Activated naive CD4-positive, alpha-beta T cell treated with anti-CD3 and anti-CD28 coated beads, Interleukin-2, amount 10 ng/mL, durations not matched to agents 7 days and 5 days (primary cell): ENCODE data around the gene ECM1.

Experiments used
- CTCF ChIA-PET: fragments of 350-600 bp; sonication (Branson Sonifier 250); formaldehyde crosslinking; loops from one replicate; lab custom pipeline; 2021; ENCODE audit warnings: antibody characterized with exemption; lab: Charles Lee
- DNase-seq: peaks from one replicate; pipeline ENCODE4 v3.0.0-alpha.2; 2020
- H3K27ac Mint-ChIP-seq: one replicate; pipeline ENCODE4 v1.8.0; 2021; ENCODE audit warnings: mild to moderate bottlenecking, moderate library complexity, mixed read lengths
- H3K27me3 Mint-ChIP-seq: one replicate; pipeline ENCODE4 v1.8.0; 2021; ENCODE audit warnings: mild to moderate bottlenecking, mixed read lengths
- H3K36me3 Mint-ChIP-seq: one replicate; pipeline ENCODE4 v1.8.0; 2021; ENCODE audit warnings: mixed read lengths
- H3K4me1 Mint-ChIP-seq: one replicate; pipeline ENCODE4 v1.8.0; 2021; ENCODE audit warnings: mixed read lengths
- H3K4me3 Mint-ChIP-seq: one replicate; pipeline ENCODE4 v1.8.0; 2021; ENCODE audit warnings: mild to moderate bottlenecking, moderate library complexity, mixed read lengths
- H3K9me3 Mint-ChIP-seq: one replicate; pipeline ENCODE4 v1.8.0; 2021; ENCODE audit warnings: mixed read lengths

ECM1 gene

GRCh38 chr1:150537732-150538684, 30.1 kb downstream of the ECM1 start:
- CTCF ChIA-PET, result interaction anchor here (0.9 kb wide), 1 partner anchor 22 kb away, joined by 3 read pairs; the partner anchor contains the start of gene FALEC
- no peaks in the 10 kb centered on the region for H3K36me3 Mint-ChIP-seq

GRCh38 chr1:150543500-150544143, 35.7 kb downstream of the ECM1 start:
- CTCF ChIA-PET, result interaction anchor here (0.9 to 1.7 kb wide), 3 partner anchors 11 to 17 kb away, joined by 3 to 6 read pairs (median 5); no protein-coding TSS in a partner anchor
- Mint-ChIP-seq H3K4me1 (peaks cover 4% of the 10 kb centered on the region), H3K36me3 (no peaks in the 10 kb centered on the region), H3K4me3 (no peak overlapping the region), H3K27me3 (peaks cover 65% of the 10 kb centered on the region), H3K27ac (no peak overlapping the region), H3K9me3 (no peaks in the 10 kb centered on the region)
- DNase-seq, result no peak

More at GRCh38 chr1:150537732-150538684, 30.1 kb downstream of the ECM1 start:
- Mint-ChIP-seq H3K27me3 (peaks cover 44% of the 10 kb centered on the region), H3K9me3 (no peaks in the 10 kb centered on the region), H3K27ac (no peak overlapping the region), H3K4me3 (no peak overlapping the region), H3K4me1 (no peaks in the 10 kb centered on the region)
- no peak for DNase-seq

GRCh38 chr1:150544204-150544603, 36.3 kb downstream of the ECM1 start:
- Mint-ChIP-seq H3K4me1 (peaks cover 4% of the 10 kb centered on the region), H3K9me3 (no peaks in the 10 kb centered on the region), H3K27ac (no peak overlapping the region), H3K27me3 (peaks cover 62% of the 10 kb centered on the region), H3K4me3 (no peak overlapping the region), H3K36me3 (no peaks in the 10 kb centered on the region)
- CTCF ChIA-PET, result interaction anchor here (0.7 to 1.7 kb wide), 3 partner anchors 12 to 16 kb away, joined by 3 to 5 read pairs (median 3); no protein-coding TSS in a partner anchor
- DNase-seq, result no peak

- peaks cover 64% of the 10 kb centered on the region for H3K27me3 Mint-ChIP-seq
- no peaks in the 10 kb centered on the region for H3K36me3 Mint-ChIP-seq
- H3K4me3 Mint-ChIP-seq, result no peak overlapping the region
- H3K4me1 Mint-ChIP-seq, result peaks cover 12% of the 10 kb centered on the region
- CTCF ChIA-PET, result interaction anchor here (1.3 kb wide), 1 partner anchor 13 kb away, joined by 4 read pairs; no protein-coding TSS in a partner anchor
- DNase-seq, result no peak
- H3K9me3 Mint-ChIP-seq, result no peaks in the 10 kb centered on the region
- H3K27ac Mint-ChIP-seq, result no peak overlapping the region
Measured at GRCh38 chr1:150545486-150546032, 37.6 kb downstream of the ECM1 start.

- H3K36me3 Mint-ChIP-seq, result no peaks in the 10 kb centered on the region
- DNase-seq, result no peak
- H3K4me1 Mint-ChIP-seq, result peaks cover 21% of the 10 kb centered on the region
- peaks cover 69% of the 10 kb centered on the region for H3K27me3 Mint-ChIP-seq
- H3K9me3 Mint-ChIP-seq, result no peaks in the 10 kb centered on the region
- CTCF ChIA-PET, result interaction anchor here (1.3 kb wide), 1 partner anchor 14 kb away, joined by 4 read pairs; no protein-coding TSS in a partner anchor
- no peak overlapping the region for H3K4me3 Mint-ChIP-seq
- no peak overlapping the region for H3K27ac Mint-ChIP-seq
Measured at GRCh38 chr1:150546294-150546937, 38.5 kb downstream of the ECM1 start.

- Mint-ChIP-seq H3K4me3 (peak overlapping the region; percentile 72), H3K4me1 (peaks cover 35% of the 10 kb centered on the region), H3K36me3 (no peaks in the 10 kb centered on the region), H3K9me3 (no peaks in the 10 kb centered on the region), H3K27me3 (peaks cover 79% of the 10 kb centered on the region), H3K27ac (no peak overlapping the region)
- no peak for DNase-seq
- CTCF ChIA-PET, result interaction anchor here (0.6 to 1.4 kb wide), 5 partner anchors 12 to 432 kb away, joined by 3 to 6 read pairs (median 3); partner anchors contain the start of gene MCL1
Measured at GRCh38 chr1:150548324-150548631, 40.4 kb downstream of the ECM1 start.

GRCh38 chr1:150548632-150549495, 41.0 kb downstream of the ECM1 start, which contains the start of gene ADAMTSL4:
Gene ADAMTSL4, plus strand, starts transcription at chr1:150549408. Its CDS starts 2,881 bp downstream, at chr1:150552289.
- DNase-seq, result peak; percentile 58

GRCh38 chr1:150549496-150550221, 41.8 kb downstream of the ECM1 start:
- CTCF ChIA-PET, result no interaction called here
- Mint-ChIP-seq H3K27ac (no peak overlapping the region), H3K4me1 (peaks cover 35% of the 10 kb centered on the region), H3K9me3 (no peaks in the 10 kb centered on the region), H3K27me3 (peaks cover 74% of the 10 kb centered on the region), H3K4me3 (peak overlapping the region; percentile 74), H3K36me3 (no peaks in the 10 kb centered on the region)
- no peak for DNase-seq

More at GRCh38 chr1:150548632-150549495, 41.0 kb downstream of the ECM1 start, which contains the start of gene ADAMTSL4:
- CTCF ChIA-PET, result interaction anchor here (0.6 to 1.2 kb wide), 3 partner anchors 12 to 432 kb away, joined by 3 to 6 read pairs (median 3); partner anchors contain the start of gene MCL1
- Mint-ChIP-seq H3K36me3 (no peaks in the 10 kb centered on the region), H3K27me3 (peaks cover 78% of the 10 kb centered on the region), H3K4me1 (peaks cover 35% of the 10 kb centered on the region), H3K4me3 (peak within 1 kb of the TSS; percentile 74), H3K27ac (no peak within 1 kb of the TSS), H3K9me3 (no peaks in the 10 kb centered on the region)

- CTCF ChIA-PET, result interaction anchor here (1.2 to 1.9 kb wide), 3 partner anchors 10 to 29 kb away, joined by 4 to 12 read pairs (median 4); partner anchors contain the start of gene MCL1
- Mint-ChIP-seq H3K4me1 (peaks cover 35% of the 10 kb centered on the region), H3K36me3 (no peaks in the 10 kb centered on the region), H3K9me3 (no peaks in the 10 kb centered on the region), H3K27me3 (peaks cover 68% of the 10 kb centered on the region), H3K27ac (no peak overlapping the region), H3K4me3 (no peak overlapping the region)
- DNase-seq, result no peak
Measured at GRCh38 chr1:150550222-150551050, 42.5 kb downstream of the ECM1 start.

GRCh38 chr1:150551051-150551783, 43.3 kb downstream of the ECM1 start:
- CTCF ChIA-PET, result interaction anchor here (0.9 to 1.9 kb wide), 4 partner anchors 10 to 28 kb away, joined by 3 to 12 read pairs (median 4); partner anchors contain the start of gene MCL1
- Mint-ChIP-seq H3K4me1 (peaks cover 35% of the 10 kb centered on the region), H3K27ac (peak overlapping the region; percentile 25), H3K9me3 (no peaks in the 10 kb centered on the region), H3K27me3 (peaks cover 61% of the 10 kb centered on the region), H3K36me3 (no peaks in the 10 kb centered on the region), H3K4me3 (no peak overlapping the region)
- peak; percentile 39 for DNase-seq

- H3K9me3 Mint-ChIP-seq, result no peaks in the 10 kb centered on the region
- CTCF ChIA-PET, result interaction anchor here (0.9 to 1.9 kb wide), 3 partner anchors 9 to 27 kb away, joined by 3 to 12 read pairs (median 4); partner anchors contain the start of gene MCL1
- H3K4me3 Mint-ChIP-seq, result no peak overlapping the region
- H3K36me3 Mint-ChIP-seq, result no peaks in the 10 kb centered on the region
- no peak overlapping the region for H3K27ac Mint-ChIP-seq
- peaks cover 35% of the 10 kb centered on the region for H3K4me1 Mint-ChIP-seq
- no peak for DNase-seq
- peaks cover 56% of the 10 kb centered on the region for H3K27me3 Mint-ChIP-seq
Measured at GRCh38 chr1:150551784-150552127, 43.8 kb downstream of the ECM1 start.
